ENCODE results near the gene AP1S1.

The AP1S1 gene

DNA sequence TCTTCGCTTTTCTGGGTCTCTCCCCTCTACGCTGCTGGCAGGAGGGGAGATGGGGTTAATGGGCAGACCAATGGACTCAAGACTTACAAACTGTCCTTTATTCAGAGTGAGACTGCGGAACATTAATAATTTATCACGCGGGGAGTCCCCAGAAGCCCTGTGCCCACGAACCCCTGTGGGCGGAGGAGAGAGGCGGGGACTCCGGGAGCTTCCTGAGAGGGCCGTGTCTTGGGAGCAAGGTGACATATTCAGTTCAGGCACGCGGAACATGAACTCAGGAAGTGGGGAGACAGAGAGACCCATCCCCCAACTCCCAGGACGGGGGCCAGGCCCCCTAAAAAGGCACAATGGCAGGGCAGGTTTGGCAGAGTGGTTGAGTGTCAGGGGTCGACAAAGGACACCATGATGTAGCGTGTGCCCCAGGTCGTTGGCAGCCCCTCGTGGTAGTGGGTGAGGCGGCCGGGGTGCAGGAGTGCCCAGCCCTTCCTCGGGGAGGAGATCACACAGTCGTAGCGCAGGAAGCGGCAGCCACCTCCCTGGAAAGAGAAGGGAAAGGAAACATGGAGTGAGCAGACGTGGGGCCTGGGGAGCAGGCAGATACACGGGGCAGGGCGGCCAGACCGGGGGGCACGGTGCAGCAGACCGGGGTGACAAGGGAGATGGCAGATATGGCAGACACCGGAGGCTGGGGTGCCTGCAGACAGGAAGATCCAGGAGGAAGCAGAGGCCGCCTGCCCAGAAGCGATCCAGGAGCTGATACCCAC is 51.8 kb downstream of the AP1S1 start:
- no peak for TF ChIP-seq PAX5 (IDR thresholded peaks at IDR 0.05; ENCODE audit: insufficient read depth, low read length, severe bottlenecking)
- TF ChIP-seq POU2F2 (IDR thresholded peaks at IDR 0.05; ENCODE audit: low read depth, low read length): no peak
- TF ChIP-seq TAF1 (IDR thresholded peaks at IDR 0.05; ENCODE audit: low read depth, low read length): no peak
- no peak for TF ChIP-seq POLR2AphosphoS5 (IDR thresholded peaks at IDR 0.05; ENCODE audit: low read depth, low read length)
- DNase-seq (ENCODE audit: insufficient read length, low spot score) (no peak), FAIRE-seq (no peak)

GRCh38 chr7:101206665-101207042 is 52.4 kb downstream of the AP1S1 start:
- DNase-seq (ENCODE audit: insufficient read length, low spot score) (no peak), FAIRE-seq (no peak)
- TF ChIP-seq TAF1 (IDR thresholded peaks at IDR 0.05; ENCODE audit: low read depth, low read length): no peak
- TF ChIP-seq POLR2A (IDR thresholded peaks at IDR 0.05; ENCODE audit: low read depth, low read length): no peak
- no peak for TF ChIP-seq PAX5 (IDR thresholded peaks at IDR 0.05; ENCODE audit: insufficient read depth, low read length, severe bottlenecking)
- TF ChIP-seq POU2F2 (IDR thresholded peaks at IDR 0.05; ENCODE audit: low read depth, low read length): no peak
- TF ChIP-seq POLR2AphosphoS5 (IDR thresholded peaks at IDR 0.05; ENCODE audit: low read depth, low read length): no peak
- no peak for TF ChIP-seq SPI1 (IDR thresholded peaks at IDR 0.05; ENCODE audit: low read depth, low read length)

GRCh38 chr7:101207459-101207858 is 53.2 kb downstream of the AP1S1 start:
- DNase-seq (ENCODE audit: insufficient read length, low spot score) (no peak), FAIRE-seq (no peak)
- TF ChIP-seq POLR2AphosphoS5 (IDR thresholded peaks at IDR 0.05; ENCODE audit: low read depth, low read length) (no peak), POU2F2 (IDR thresholded peaks at IDR 0.05; ENCODE audit: low read depth, low read length) (no peak), PAX5 (IDR thresholded peaks at IDR 0.05; ENCODE audit: insufficient read depth, low read length, severe bottlenecking) (no peak), TAF1 (IDR thresholded peaks at IDR 0.05; ENCODE audit: low read depth, low read length) (no peak), POLR2A (IDR thresholded peaks at IDR 0.05; ENCODE audit: low read depth, low read length) (no peak), SPI1 (IDR thresholded peaks at IDR 0.05; ENCODE audit: low read depth, low read length) (no peak)

GRCh38 chr7:101208794-101209193 is 54.5 kb downstream of the AP1S1 start:
- FAIRE-seq (no peak), DNase-seq (ENCODE audit: insufficient read length, low spot score) (no peak)
- TF ChIP-seq POLR2A (IDR thresholded peaks at IDR 0.05; ENCODE audit: low read depth, low read length) (no peak), SPI1 (IDR thresholded peaks at IDR 0.05; ENCODE audit: low read depth, low read length) (no peak), TAF1 (IDR thresholded peaks at IDR 0.05; ENCODE audit: low read depth, low read length) (no peak), POLR2AphosphoS5 (IDR thresholded peaks at IDR 0.05; ENCODE audit: low read depth, low read length) (no peak), PAX5 (IDR thresholded peaks at IDR 0.05; ENCODE audit: insufficient read depth, low read length, severe bottlenecking) (no peak), POU2F2 (IDR thresholded peaks at IDR 0.05; ENCODE audit: low read depth, low read length) (no peak)

- FAIRE-seq (no peak), DNase-seq (ENCODE audit: insufficient read length, low spot score) (no peak)
- TF ChIP-seq PAX5 (IDR thresholded peaks at IDR 0.05; ENCODE audit: insufficient read depth, low read length, severe bottlenecking) (no peak), TAF1 (IDR thresholded peaks at IDR 0.05; ENCODE audit: low read depth, low read length) (no peak), POU2F2 (IDR thresholded peaks at IDR 0.05; ENCODE audit: low read depth, low read length) (no peak), SPI1 (IDR thresholded peaks at IDR 0.05; ENCODE audit: low read depth, low read length) (no peak), POLR2A (IDR thresholded peaks at IDR 0.05; ENCODE audit: low read depth, low read length) (no peak), POLR2AphosphoS5 (IDR thresholded peaks at IDR 0.05; ENCODE audit: low read depth, low read length) (no peak)
Observed at GRCh38 chr7:101210143-101210542, 55.9 kb downstream of the AP1S1 start.

All from GM12891 (cell line).